Neural cell (in vitro differentiated cells): ENCODE measurements around the gene FBXW2.

ENCODE experiments used
- CTCF ChIP-seq: fragments of 450-650 bp; IDR thresholded peaks from 2 replicates; pipeline ENCODE4 v1.5.1; 2014; ENCODE audit warnings: antibody characterized with exemption, mild to moderate bottlenecking, moderate library complexity; ENCODE audit not compliant: poor library complexity, severe bottlenecking
- EP300 ChIP-seq: fragments of 450-650 bp; conservative IDR thresholded peaks from 2 replicates; pipeline ENCODE4 v1.6.1; 2014; ENCODE audit warnings: antibody characterized with exemption, mild to moderate bottlenecking, moderate library complexity; ENCODE audit not compliant: poor library complexity, severe bottlenecking
- EZH2 ChIP-seq: fragments of 200-600, 300-800 bp; shearing (Covaris generic), sonication (generic); IDR thresholded peaks from 2 replicates; pipeline ENCODE4 v1.6.1; 2014; ENCODE audit warnings: antibody characterized with exemption, low read length, borderline replicate concordance, mild to moderate bottlenecking; ENCODE audit not compliant: insufficient read depth, poor library complexity, severe bottlenecking
- TAF1 ChIP-seq: IDR thresholded peaks from 2 replicates; pipeline ENCODE4 v1.6.1; 2012; ENCODE audit warnings: low read depth

GRCh38 chr9:120768886-120769285 is 24.3 kb downstream of the FBXW2 start:
- TF ChIP-seq EZH2 (no peak), EP300 (no peak), CTCF (no peak), TAF1 (no peak)
